ENCODE measurements around the gene TMCC1. TPM values are rescaled to one million over a fixed set of nuclear protein-coding genes. Genes with fewer than 3 reads are reported as not detected.
A peak's percentile ranks its signal among the peaks of the same experiment; 100 is the strongest.
"Not testable (repeated sequence)": the region's sequence is repeated elsewhere in the genome, so short reads cannot be mapped to it uniquely, and the experiment has no call there.

TMCC1 gene
- total and polyA plus RNA-seq, 3 donors from 2014 or later, result 46.0 to 119 (median 60.4) TPM

GRCh38 chr3:129687586-129688125, 205.9 kb downstream of the TMCC1 start:
- 43 to 52% methylated on average over 2 of the region's 2 CpGs for WGBS, 2 donors

DNA sequence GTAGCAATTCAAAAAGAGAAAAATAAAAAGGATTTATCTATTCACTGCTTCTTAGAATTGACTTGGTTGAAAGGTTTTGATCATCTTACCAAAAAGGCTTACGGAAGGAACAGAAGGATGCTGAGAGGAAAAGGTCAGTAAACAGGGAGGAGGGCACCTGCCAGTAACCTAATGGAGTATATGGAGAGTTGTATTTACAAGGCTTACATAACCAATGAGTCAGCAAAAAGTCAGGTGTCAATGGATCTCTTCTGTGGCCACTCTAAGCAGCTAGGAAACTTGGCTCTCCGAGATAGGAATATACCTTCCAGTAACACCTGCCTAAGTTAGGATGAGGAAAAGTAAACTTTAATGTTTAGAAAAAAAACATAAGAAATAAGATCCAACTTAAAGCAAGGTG, 206.6 kb downstream of the TMCC1 start:
- TF ChIP-seq CTCF (IDR thresholded peaks at IDR 0.05) (no peak), POLR2A (IDR thresholded peaks at IDR 0.05) (no peak)
- peak overlapping the region; percentile 70 to 72 for H3K27ac ChIP-seq
- no peak overlapping the region for H3K4me3 ChIP-seq
- H3K27me3 ChIP-seq, result no peaks in the 10 kb centered on the region
- no peak for DNase-seq
- intact Hi-C loops (cut with DNase I; ENCODE audit: low total_unique reads), result no loop called here
- H3K36me3 ChIP-seq (ENCODE audit: low read depth, missing control alignments), result no peaks in the 10 kb centered on the region
- WGBS, 2 donors, result 70 to 76% methylated on average over 2 of the region's 2 CpGs
- H3K9me3 ChIP-seq, result no peaks in the 10 kb centered on the region
- H3K4me1 ChIP-seq, result peaks cover 28% of the 10 kb centered on the region

More at GRCh38 chr3:129687586-129688125, 205.9 kb downstream of the TMCC1 start:
- intact Hi-C loops (cut with DNase I; ENCODE audit: low total_unique reads), result no loop called here
- Histone ChIP-seq H3K27ac (peak overlapping the region; percentile 70 to 72), H3K36me3 (ENCODE audit: low read depth, missing control alignments) (no peaks in the 10 kb centered on the region), H3K4me3 (no peak overlapping the region), H3K4me1 (peaks cover 28% of the 10 kb centered on the region), H3K9me3 (no peaks in the 10 kb centered on the region), H3K27me3 (no peaks in the 10 kb centered on the region)
- TF ChIP-seq CTCF (IDR thresholded peaks at IDR 0.05), result no peak
- no peak for TF ChIP-seq POLR2A (IDR thresholded peaks at IDR 0.05)
- no peak for DNase-seq

GRCh38 chr3:129684270-129684669, 209.2 kb downstream of the TMCC1 start:
- H3K9me3 ChIP-seq, result no peaks in the 10 kb centered on the region
- peaks cover 16% of the 10 kb centered on the region for H3K4me1 ChIP-seq
- WGBS, 2 donors, result 75 to 78% methylated on average over 3 of the region's 3 CpGs
- DNase-seq, result no peak
- no peaks in the 10 kb centered on the region for H3K36me3 ChIP-seq (ENCODE audit: low read depth, missing control alignments)
- TF ChIP-seq POLR2A (IDR thresholded peaks at IDR 0.05) (no peak), CTCF (IDR thresholded peaks at IDR 0.05) (no peak)
- intact Hi-C loops (cut with DNase I; ENCODE audit: low total_unique reads), result no loop called here
- no peak overlapping the region for H3K27ac ChIP-seq
- no peak overlapping the region for H3K4me3 ChIP-seq
- no peaks in the 10 kb centered on the region for H3K27me3 ChIP-seq

DNA sequence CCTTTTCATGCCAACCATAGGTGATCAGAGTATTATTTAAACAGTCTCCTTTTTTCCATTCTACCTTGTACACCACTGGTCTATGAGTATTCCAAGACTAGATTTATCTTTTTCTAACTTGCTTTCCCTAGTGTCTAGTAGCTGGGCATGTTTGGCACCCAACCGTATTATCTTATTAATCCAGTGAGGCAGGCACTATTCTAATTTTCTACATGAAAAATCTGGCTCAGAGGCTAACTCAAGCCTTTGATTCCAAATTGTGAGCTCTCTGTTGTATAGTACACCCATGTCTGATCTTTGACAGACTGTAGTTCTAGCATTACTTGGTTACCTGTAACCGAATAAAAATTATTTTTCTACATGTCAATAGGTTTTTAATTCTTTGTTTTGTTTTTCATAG, 210.3 kb downstream of the TMCC1 start:
- Histone ChIP-seq H3K4me1 (peaks cover 12% of the 10 kb centered on the region), H3K36me3 (ENCODE audit: low read depth, missing control alignments) (no peaks in the 10 kb centered on the region), H3K4me3 (no peak overlapping the region), H3K27ac (no peak overlapping the region), H3K27me3 (no peaks in the 10 kb centered on the region), H3K9me3 (no peaks in the 10 kb centered on the region)
- intact Hi-C loops (cut with DNase I; ENCODE audit: low total_unique reads), result no loop called here
- TF ChIP-seq CTCF (IDR thresholded peaks at IDR 0.05) (no peak), POLR2A (IDR thresholded peaks at IDR 0.05) (no peak)
- 91% methylated on average over 2 of the region's 2 CpGs for WGBS, 2 donors
- DNase-seq, result no peak

GRCh38 chr3:129676985-129677384, 216.5 kb downstream of the TMCC1 start:
- Histone ChIP-seq H3K4me3 (no peak overlapping the region), H3K36me3 (ENCODE audit: low read depth, missing control alignments) (no peaks in the 10 kb centered on the region), H3K4me1 (peaks cover 23% of the 10 kb centered on the region), H3K27ac (no peak overlapping the region), H3K9me3 (no peaks in the 10 kb centered on the region), H3K27me3 (no peaks in the 10 kb centered on the region)
- intact Hi-C loops (cut with DNase I; ENCODE audit: low total_unique reads), result no loop called here
- no peak for DNase-seq
- 86 to 93% methylated on average over 5 of the region's 5 CpGs for WGBS, 2 donors
- TF ChIP-seq POLR2A (IDR thresholded peaks at IDR 0.05) (no peak), CTCF (IDR thresholded peaks at IDR 0.05) (no peak)

GRCh38 chr3:129674798-129675123, 218.8 kb downstream of the TMCC1 start:
- intact Hi-C loops (cut with DNase I; ENCODE audit: low total_unique reads); H3K27me3 ChIP-seq; DNase-seq; H3K9me3 ChIP-seq; H3K4me3 ChIP-seq; H3K36me3 ChIP-seq (ENCODE audit: low read depth, missing control alignments): not testable (repeated sequence)
- 85 to 95% methylated on average over 9 of the region's 9 CpGs for WGBS, 2 donors
- H3K4me1 ChIP-seq, result peaks cover 25% of the 10 kb centered on the region
- peak overlapping the region in 1 of 2 donors; percentile 23 for H3K27ac ChIP-seq
